ENCODE measurements around the gene NAA40. TPM values are rescaled to one million over a fixed set of nuclear protein-coding genes. Genes with fewer than 3 reads are reported as not detected.
"Not testable (repeated sequence)": the region's sequence is repeated elsewhere in the genome, so short reads cannot be mapped to it uniquely, and the experiment has no call there.

The NAA40 gene
- total RNA-seq, 1 donor from 2014 or later: 19.7 TPM

DNA sequence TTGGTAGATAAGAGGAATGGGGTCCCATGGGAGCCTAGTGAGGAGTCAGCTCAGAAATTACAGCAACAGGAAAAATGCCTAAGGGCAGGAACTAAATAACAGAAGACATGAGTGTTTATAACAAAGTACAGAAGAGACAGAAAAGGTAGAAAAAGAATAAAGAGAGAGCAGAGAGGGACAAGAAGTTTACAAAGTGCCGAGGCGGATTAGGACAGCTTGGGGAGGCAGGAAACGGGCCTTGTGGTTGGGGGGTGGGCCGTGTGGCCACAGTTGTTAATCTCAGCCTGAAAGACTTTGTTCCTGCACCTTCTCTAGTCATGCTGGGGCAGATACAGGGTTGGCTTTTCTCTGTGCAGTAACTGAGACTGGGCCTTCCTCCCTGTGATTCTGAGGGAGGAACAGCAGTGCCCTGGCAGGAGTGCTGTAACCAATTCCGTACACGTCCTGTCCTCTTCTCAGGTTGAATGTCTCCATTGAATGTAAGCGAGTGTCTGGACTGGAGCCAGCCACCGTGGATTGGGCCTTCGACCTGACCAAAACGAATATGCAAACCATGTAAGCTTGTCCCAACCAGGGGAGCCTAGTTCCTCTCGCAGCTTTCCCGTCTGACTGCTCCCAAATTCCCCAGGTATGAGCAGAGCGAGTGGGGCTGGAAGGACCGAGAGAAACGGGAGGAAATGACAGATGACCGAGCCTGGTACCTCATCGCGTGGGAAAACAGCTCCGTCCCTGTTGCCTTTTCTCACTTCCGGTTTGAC lies 13.2 kb downstream of the NAA40 start:
- Histone ChIP-seq H3K9me3 (replicated peaks) (no peaks in the 10 kb centered on the region), H3K27me3 (ENCODE audit: low read depth) (no peaks in the 10 kb centered on the region), H3K36me3 (peaks cover 69% of the 10 kb centered on the region), H3K27ac (replicated peaks) (no peak overlapping the region), H3K4me1 (no peaks in the 10 kb centered on the region), H3K4me3 (no peak overlapping the region)
- no peak for DNase-seq
- intact Hi-C loops (cut with micrococcal nuclease): no loop called here
- TF ChIP-seq, protein P1, sequence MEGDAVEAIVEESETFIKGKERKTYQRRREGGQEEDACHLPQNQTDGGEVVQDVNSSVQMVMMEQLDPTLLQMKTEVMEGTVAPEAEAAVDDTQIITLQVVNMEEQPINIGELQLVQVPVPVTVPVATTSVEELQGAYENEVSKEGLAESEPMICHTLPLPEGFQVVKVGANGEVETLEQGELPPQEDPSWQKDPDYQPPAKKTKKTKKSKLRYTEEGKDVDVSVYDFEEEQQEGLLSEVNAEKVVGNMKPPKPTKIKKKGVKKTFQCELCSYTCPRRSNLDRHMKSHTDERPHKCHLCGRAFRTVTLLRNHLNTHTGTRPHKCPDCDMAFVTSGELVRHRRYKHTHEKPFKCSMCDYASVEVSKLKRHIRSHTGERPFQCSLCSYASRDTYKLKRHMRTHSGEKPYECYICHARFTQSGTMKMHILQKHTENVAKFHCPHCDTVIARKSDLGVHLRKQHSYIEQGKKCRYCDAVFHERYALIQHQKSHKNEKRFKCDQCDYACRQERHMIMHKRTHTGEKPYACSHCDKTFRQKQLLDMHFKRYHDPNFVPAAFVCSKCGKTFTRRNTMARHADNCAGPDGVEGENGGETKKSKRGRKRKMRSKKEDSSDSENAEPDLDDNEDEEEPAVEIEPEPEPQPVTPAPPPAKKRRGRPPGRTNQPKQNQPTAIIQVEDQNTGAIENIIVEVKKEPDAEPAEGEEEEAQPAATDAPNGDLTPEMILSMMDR (IDR thresholded peaks at IDR 0.05; ENCODE audit: borderline replicate concordance): no peak

DNA sequence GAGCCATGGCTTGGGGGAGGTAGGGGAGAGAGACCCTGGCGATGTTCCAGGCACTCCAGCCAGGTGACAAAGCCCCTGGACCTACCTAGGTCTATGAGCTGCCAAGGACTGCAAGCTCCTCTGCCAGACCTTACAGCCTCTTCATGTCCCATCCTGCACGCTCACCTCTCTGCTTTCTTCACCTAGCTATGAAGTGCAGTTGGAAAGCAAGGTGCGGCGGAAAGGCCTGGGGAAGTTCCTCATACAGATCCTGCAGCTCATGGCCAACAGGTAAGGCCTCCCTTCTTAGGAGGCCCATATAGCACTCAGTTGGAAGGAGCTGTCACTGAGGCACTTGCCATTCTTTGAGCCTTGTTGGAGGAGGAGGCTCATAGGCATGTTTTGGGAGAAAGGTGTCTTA lies 13.8 kb downstream of the NAA40 start:
- DNase-seq: no peak
- Histone ChIP-seq H3K9me3 (replicated peaks) (no peaks in the 10 kb centered on the region), H3K4me3 (no peak overlapping the region), H3K27ac (replicated peaks) (no peak overlapping the region), H3K4me1 (no peaks in the 10 kb centered on the region), H3K36me3 (peaks cover 63% of the 10 kb centered on the region), H3K27me3 (ENCODE audit: low read depth) (no peaks in the 10 kb centered on the region)
- intact Hi-C loops (cut with micrococcal nuclease): no loop called here
- TF ChIP-seq, protein P1 (IDR thresholded peaks at IDR 0.05; ENCODE audit: borderline replicate concordance): no peak

DNA sequence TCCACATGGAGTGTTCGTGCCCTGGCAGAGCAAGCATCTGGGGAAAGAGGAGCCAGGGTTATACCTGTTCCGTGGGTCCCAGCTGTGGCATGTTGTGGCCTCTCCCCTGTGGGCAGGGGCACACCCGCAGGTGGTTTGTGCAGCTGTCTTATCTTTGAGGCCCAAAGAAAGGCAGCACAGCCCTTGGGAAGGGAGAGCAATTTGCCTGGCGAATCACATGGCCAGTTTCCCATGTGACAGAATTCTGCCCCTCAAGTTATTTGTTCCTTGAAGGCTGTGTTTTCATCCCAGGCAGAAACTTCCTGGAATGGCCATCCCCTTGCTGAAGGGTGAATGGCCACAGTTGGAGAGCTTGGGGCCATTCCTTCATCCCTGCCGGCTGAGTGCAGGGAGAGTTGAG lies 19.2 kb downstream of the NAA40 start:
- no peak for DNase-seq
- Histone ChIP-seq H3K4me1 (no peaks in the 10 kb centered on the region), H3K9me3 (replicated peaks) (no peaks in the 10 kb centered on the region), H3K27me3 (ENCODE audit: low read depth) (no peaks in the 10 kb centered on the region), H3K4me3 (no peak overlapping the region), H3K36me3 (peaks cover 36% of the 10 kb centered on the region), H3K27ac (replicated peaks) (no peak overlapping the region)
- TF ChIP-seq, protein P1 (IDR thresholded peaks at IDR 0.05; ENCODE audit: borderline replicate concordance): no peak
- intact Hi-C loops (cut with micrococcal nuclease): no loop called here

DNA sequence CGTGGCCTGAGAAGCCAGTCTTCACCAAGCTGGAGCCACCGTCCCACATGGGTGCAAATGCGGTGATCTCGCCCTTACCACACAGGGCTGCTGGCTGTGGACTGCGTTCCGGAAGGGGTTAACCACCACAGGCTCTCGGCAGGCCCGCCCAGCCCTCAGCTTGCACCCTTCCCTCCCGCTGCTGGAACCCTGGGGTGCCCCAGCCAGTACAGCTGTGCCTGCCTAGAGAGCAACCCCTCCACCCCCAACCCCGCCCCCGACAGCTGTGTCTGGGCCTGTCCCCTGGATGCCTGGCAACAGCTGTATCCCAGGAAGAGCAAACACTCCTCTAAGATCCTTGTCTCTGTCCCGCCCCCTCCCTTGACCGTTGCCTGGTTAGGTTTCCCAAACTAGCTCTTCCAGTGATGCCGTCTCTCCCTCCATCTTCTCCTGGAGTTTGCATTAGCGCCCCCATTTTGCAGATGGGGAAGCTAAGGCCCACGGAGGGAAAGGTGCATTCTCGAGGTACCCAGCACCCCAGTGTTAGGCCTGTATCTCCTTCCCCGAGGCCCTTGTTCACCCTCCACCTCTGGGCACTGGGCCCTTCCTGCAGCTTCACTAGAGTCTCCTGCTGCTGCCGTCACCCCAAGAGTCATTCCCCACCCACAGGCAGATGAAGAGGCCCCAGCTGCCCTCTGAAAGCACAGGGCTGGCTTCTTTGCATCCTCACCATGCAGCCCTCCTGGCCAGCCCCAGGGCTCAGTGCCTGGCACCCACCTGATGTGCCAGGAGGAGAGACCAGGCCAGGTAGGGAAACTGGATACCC lies 23.0 kb downstream of the NAA40 start:
- intact Hi-C loops (cut with micrococcal nuclease): no loop called here
- no peaks in the 10 kb centered on the region for H3K4me1 ChIP-seq
- no peak overlapping the region for H3K27ac ChIP-seq (replicated peaks)
- TF ChIP-seq, protein P1 (IDR thresholded peaks at IDR 0.05; ENCODE audit: borderline replicate concordance): no peak
- H3K27me3 ChIP-seq (ENCODE audit: low read depth): no peaks in the 10 kb centered on the region
- H3K4me3 ChIP-seq: no peak overlapping the region
- H3K9me3 ChIP-seq (replicated peaks): no peaks in the 10 kb centered on the region
- DNase-seq: peak; percentile 26
- H3K36me3 ChIP-seq: no peaks in the 10 kb centered on the region

DNA sequence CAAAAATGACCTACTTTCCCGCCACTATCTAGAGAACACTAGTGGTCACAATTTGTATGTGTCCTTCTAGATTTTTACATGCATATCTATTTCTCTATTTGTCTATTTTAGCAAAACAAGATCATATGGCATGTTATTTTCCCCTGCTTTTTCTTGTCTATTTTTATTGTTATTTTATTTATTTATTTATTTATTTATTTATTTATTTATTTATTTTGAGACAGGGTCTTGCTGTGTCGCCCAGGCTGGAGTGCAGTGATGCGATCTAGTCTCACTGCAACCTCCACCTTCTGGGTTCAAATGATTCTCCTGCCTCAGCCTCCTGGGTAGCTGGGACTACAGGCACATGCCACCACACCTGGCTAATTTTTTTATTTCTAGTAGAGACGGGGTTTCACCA lies 25.1 kb downstream of the NAA40 start:
- H3K4me3 ChIP-seq; H3K4me1 ChIP-seq; H3K27ac ChIP-seq (replicated peaks); intact Hi-C loops (cut with micrococcal nuclease); H3K9me3 ChIP-seq (replicated peaks); H3K27me3 ChIP-seq (ENCODE audit: low read depth); H3K36me3 ChIP-seq; DNase-seq: not testable (repeated sequence)

DNA sequence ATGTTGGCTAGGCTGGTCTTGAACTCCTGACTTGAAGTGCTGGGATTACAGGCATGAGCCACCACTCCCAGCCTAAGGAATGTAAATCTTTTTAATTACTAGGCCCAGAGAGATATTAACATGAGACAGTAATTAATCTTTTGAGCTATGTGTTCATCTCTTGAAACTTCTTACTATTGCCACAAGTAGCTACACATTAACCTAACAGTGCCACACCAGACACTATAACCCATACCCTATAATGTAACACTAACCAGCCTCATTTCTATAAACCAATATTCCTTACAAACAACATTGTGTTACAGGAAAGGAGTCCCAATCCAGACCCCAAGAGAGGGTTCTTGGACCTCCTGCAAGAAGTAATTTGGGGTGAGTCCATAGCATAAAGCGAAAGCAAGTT lies 27.6 kb downstream of the NAA40 start:
- TF ChIP-seq, protein P1 (IDR thresholded peaks at IDR 0.05; ENCODE audit: borderline replicate concordance): no peak
- intact Hi-C loops (cut with micrococcal nuclease): no loop called here
- no peak for DNase-seq
- Histone ChIP-seq H3K9me3 (replicated peaks) (no peaks in the 10 kb centered on the region), H3K4me1 (no peaks in the 10 kb centered on the region), H3K36me3 (no peaks in the 10 kb centered on the region), H3K27me3 (ENCODE audit: low read depth) (peaks cover 6% of the 10 kb centered on the region), H3K27ac (replicated peaks) (no peak overlapping the region), H3K4me3 (no peak overlapping the region)
